Skeletal muscle satellite cell (primary cell): Measurements from ENCODE around the gene PDZD4.

Source experiments
- H3K27me3 ChIP-seq: 2 replicates; pipeline ENCODE4 v1.7.0; 2013; ENCODE audit warnings: low read length; ENCODE audit not compliant: control insufficient read depth, insufficient read depth
- H3K36me3 ChIP-seq: 2 replicates; pipeline ENCODE4 v1.7.0; 2013; ENCODE audit warnings: mild to moderate bottlenecking, control low read depth, low read length; ENCODE audit not compliant: insufficient read depth
- H3K4me1 ChIP-seq: 2 replicates; pipeline ENCODE4 v1.7.0; 2013; ENCODE audit warnings: low read length; ENCODE audit not compliant: control insufficient read depth, insufficient read depth
- H3K4me2 ChIP-seq: 2 replicates; pipeline ENCODE4 v1.7.0; 2013; ENCODE audit warnings: mild to moderate bottlenecking, low read length
- H3K4me3 ChIP-seq: 2 replicates; pipeline ENCODE4 v1.7.0; 2013; ENCODE audit warnings: low read length
- H3K9ac ChIP-seq: 2 replicates; pipeline ENCODE4 v1.7.0; 2013; ENCODE audit warnings: mild to moderate bottlenecking, low read depth, low read length, moderate library complexity
- H3K9me3 ChIP-seq: replicated peaks from 2 replicates; pipeline ENCODE4 v1.7.0; 2013; ENCODE audit warnings: mild to moderate bottlenecking, control low read depth, low read length

The PDZD4 gene

DNA sequence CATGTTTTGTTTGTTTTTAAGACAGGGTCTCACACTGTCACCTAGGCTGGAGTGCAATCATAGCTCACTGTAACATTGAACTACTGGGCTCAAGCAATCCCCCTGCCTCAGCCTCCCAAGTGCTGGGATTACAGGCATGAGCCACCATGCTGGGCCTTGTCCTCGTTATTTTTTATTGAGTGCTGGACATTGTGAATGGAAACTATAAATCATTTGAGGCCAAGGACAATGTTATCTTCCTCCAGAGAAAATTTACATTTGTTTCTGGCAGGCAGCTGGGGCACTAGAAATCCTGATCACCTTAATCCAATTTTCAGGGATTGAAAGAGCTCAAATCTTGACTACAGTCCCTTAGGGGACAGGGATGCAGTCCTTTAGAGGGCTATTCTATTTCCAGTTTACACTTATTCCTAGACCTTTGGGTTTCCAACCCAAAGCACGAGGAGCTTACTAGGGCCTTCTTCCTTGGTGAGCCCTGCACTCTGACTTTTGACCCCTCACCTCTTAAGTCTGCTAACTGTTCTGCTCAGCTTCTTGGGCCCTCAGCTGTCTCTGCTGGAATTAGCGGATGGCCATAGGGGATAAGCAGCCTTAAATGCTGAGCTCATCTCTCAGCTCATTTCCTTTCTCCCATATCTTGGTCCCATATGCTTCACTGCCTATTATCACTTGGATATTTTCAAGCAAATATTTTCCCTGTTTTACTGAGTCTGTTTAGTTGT, 23.0 kb upstream of the PDZD4 start:
- no peaks in the 10 kb centered on the region for H3K9me3 ChIP-seq
- no peaks in the 10 kb centered on the region for H3K36me3 ChIP-seq
- H3K27me3 ChIP-seq = peaks cover 29% of the 10 kb centered on the region

DNA sequence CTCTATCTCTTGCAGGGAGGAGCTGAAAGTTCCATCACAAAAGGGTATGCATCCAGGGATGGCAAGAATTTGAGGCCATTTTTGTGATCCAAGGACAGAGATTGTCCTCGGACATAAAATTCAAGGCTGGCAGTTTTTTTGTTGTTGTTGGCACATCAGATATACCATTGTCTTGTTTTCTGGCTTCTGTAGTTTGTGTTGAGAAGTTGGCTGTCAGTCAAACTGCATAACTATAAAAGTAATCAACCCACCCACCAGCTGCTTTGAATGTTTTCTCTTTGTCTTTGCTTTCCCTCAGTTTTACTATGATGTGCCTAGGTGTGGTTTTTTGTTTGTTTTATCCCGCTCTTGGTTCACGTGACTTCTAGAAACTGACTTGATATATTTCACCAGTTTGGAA, 21.6 kb upstream of the PDZD4 start:
- Histone ChIP-seq H3K9me3 (no peaks in the 10 kb centered on the region), H3K4me2 (no peak overlapping the region), H3K36me3 (no peaks in the 10 kb centered on the region), H3K27me3 (peaks cover 28% of the 10 kb centered on the region), H3K4me1 (no peaks in the 10 kb centered on the region), H3K9ac (no peak overlapping the region), H3K4me3 (no peak overlapping the region)

More for the DNA sequence above, 23.0 kb upstream of the PDZD4 start:
- no peaks in the 10 kb centered on the region for H3K4me1 ChIP-seq
- H3K4me3 ChIP-seq = no peak overlapping the region
- H3K9ac ChIP-seq = no peak overlapping the region
- no peak overlapping the region for H3K4me2 ChIP-seq

DNA sequence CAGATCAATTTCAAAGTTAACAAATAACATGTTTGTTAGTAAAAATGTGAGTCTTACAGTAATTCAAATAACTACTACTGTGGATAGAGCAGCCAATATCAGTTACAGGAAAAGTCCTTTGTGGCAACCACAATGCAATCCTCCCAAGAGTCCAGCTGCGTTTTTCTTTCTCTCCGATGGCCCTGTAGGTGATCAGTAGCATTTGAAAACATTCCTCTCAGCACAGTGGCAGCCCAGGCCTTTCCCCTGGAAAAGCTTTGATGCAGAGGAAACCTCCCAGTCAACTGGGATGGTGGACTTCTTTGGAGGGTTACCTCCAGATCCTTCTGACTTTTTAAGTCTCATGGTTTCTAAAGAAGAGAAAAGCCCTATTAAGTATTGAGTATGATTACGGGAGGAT, 18.0 kb upstream of the PDZD4 start:
- H3K27me3 ChIP-seq = peaks cover 40% of the 10 kb centered on the region
- no peak overlapping the region for H3K4me3 ChIP-seq
- no peaks in the 10 kb centered on the region for H3K4me1 ChIP-seq
- H3K36me3 ChIP-seq = no peaks in the 10 kb centered on the region
- H3K9me3 ChIP-seq = no peaks in the 10 kb centered on the region
- no peak overlapping the region for H3K4me2 ChIP-seq
- H3K9ac ChIP-seq = no peak overlapping the region

DNA sequence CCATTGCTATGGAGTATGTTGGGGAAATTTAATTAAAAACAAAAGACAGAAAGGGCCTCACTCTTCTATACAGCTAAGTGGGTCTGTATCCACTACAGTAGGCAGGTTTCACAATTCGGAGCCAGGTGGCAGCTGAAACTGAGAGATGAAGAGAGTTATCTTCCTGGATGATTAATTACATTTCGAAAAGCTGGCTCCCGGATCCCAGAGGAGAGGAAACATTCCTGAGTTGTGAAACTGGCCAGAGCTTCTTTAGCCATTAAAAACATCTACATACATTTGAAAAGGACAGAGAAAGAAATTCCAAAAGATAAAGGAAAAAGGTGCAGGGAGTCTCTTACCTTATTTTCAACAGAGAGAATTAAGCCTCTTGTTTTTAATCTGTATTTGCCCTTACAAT, 15.5 kb upstream of the PDZD4 start:
- H3K27me3 ChIP-seq = peaks cover 26% of the 10 kb centered on the region
- H3K4me2 ChIP-seq = no peak overlapping the region
- no peak overlapping the region for H3K4me3 ChIP-seq
- no peaks in the 10 kb centered on the region for H3K9me3 ChIP-seq
- no peaks in the 10 kb centered on the region for H3K4me1 ChIP-seq
- no peak overlapping the region for H3K9ac ChIP-seq
- no peaks in the 10 kb centered on the region for H3K36me3 ChIP-seq

DNA sequence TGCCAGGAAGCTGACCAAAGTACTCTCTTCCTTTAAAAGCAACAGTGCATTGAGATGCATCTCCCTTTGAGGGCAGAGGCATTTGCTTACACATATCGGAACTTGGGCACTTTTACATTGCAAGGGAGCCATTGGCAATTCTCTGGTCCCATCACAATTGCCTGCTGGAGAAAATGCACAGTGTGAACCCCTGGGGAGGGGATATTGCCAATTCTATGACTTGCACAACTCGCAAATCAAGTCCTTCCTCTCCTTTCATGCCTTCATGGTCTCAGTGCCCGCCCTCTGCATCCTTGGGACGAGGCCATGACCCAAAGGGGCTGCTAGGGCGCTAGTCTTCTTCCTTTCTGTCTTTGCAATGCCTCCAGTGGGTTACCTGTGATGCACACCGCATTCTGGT, 14.9 kb upstream of the PDZD4 start:
- no peaks in the 10 kb centered on the region for H3K9me3 ChIP-seq
- H3K4me1 ChIP-seq = no peaks in the 10 kb centered on the region
- no peaks in the 10 kb centered on the region for H3K36me3 ChIP-seq
- H3K27me3 ChIP-seq = peaks cover 25% of the 10 kb centered on the region
- H3K9ac ChIP-seq = no peak overlapping the region
- no peak overlapping the region for H3K4me2 ChIP-seq
- H3K4me3 ChIP-seq = no peak overlapping the region

DNA sequence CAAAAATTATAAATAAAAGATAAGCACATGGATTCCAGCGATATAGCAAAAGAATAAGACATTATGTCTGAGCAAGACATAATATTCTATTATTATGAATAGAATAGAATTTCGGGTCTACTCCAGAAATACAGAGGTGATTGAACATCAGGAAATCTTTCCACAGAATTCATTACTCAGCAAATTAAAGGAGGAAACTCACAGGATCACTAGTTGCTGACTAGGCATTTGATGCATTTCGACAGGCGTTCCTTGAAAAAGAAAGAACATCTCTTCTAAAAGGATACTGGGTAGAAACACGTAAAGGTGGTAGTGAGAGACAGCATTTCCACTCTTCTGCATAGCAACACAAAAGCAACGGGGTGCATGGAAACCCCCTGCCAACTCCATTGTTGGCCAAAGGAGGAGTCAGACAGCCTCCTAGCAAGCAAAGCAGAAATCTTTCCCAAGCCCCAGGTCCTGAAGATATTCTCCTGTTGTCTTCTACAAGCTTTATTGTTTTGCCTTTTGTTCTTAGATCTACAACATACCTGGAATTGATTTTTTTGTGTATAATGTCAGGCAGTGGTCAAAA, 14.3 kb upstream of the PDZD4 start:
- Histone ChIP-seq H3K27me3 (peaks cover 25% of the 10 kb centered on the region), H3K4me3 (no peak overlapping the region)

DNA sequence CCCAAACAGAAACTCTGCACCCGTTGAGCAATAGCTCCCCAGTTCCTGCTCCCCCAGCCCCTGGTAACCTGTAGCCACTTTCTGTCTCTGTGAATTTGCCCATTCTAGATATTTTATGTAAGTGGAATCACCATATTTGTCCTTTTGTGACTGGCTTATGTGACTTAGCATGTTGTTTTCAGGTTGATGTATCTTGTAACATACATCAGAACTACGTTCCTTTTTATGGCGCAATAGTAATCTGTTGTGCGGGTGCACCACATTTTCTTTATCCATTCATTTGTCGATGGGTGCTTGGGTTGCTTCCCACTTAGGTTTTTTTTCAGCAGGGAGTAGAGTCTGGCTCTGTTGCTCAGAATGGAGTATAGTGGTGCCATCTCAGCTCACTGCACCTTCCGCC, 6.6 kb upstream of the PDZD4 start:
- Histone ChIP-seq H3K9me3 (no peaks in the 10 kb centered on the region), H3K36me3 (no peaks in the 10 kb centered on the region), H3K4me3 (no peak overlapping the region), H3K9ac (no peak overlapping the region), H3K4me2 (no peak overlapping the region), H3K4me1 (no peaks in the 10 kb centered on the region), H3K27me3 (peaks cover 25% of the 10 kb centered on the region)

More for the DNA sequence above, 14.3 kb upstream of the PDZD4 start:
- Histone ChIP-seq H3K9ac (no peak overlapping the region), H3K4me2 (no peak overlapping the region), H3K9me3 (no peaks in the 10 kb centered on the region), H3K36me3 (no peaks in the 10 kb centered on the region), H3K4me1 (no peaks in the 10 kb centered on the region)

DNA sequence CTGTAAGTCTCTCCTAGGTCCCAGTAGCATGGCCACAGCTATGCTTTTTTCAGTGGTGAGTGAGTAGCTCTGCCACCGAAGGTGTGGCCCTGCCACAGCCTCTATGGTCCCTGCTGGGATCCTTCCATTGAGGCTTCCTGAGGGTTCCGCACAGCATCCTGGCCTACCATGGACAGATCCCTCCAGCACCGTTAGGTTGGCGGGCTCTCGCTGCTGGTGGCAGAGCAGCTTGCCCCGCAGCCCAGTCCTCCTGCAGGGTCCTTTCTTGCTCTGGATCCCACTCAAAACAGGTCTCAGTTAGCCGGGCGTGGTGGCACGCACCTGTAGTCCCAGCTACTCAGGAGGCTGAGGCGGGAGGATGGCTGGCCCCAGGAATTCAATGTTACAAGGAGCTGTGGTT, 2.4 kb upstream of the PDZD4 start:
- H3K4me3 ChIP-seq = no peak overlapping the region
- no peaks in the 10 kb centered on the region for H3K4me1 ChIP-seq
- no peaks in the 10 kb centered on the region for H3K9me3 ChIP-seq
- H3K9ac ChIP-seq = no peak overlapping the region
- no peaks in the 10 kb centered on the region for H3K36me3 ChIP-seq
- no peak overlapping the region for H3K4me2 ChIP-seq
- peaks cover 38% of the 10 kb centered on the region for H3K27me3 ChIP-seq

DNA sequence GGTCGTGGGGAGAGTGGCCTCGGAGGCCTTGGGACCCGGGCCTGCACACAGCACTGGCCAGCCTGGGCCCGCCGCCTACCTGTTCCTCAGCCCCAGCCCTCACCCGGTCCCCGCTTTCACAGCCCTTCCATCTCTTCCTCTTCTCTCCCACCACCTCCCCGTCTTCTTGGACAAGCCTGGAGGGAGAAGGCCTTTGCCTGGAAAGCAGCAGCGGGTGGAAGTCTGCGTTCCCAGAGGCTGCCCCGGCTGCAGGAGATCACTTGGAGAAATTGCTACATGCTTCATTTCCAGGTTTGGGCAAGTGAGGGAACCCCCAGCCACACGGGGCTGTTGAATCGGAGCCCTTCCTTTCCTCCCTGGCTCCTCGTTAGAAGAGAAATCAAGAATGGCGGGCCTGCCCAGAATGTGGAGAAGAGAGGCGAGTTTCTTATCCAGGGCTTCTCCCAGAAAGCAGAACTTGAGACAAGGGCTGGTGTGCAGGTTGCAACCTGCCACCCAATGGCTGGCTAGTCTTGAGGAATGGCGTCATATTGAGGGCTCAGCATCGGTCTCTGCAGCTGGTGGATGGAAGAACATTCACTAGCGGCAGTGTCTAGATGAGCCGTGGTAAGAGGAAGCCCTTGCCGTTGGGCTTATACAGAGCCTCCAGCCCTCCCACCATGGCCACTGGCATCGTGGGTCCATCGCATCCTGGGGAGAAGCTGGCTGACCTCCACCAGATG, 1.2 kb upstream of the PDZD4 start:
- Histone ChIP-seq H3K9ac (no peak overlapping the region), H3K27me3 (peaks cover 36% of the 10 kb centered on the region), H3K36me3 (no peaks in the 10 kb centered on the region), H3K4me2 (no peak overlapping the region), H3K4me1 (no peaks in the 10 kb centered on the region), H3K4me3 (no peak overlapping the region), H3K9me3 (no peaks in the 10 kb centered on the region)

DNA sequence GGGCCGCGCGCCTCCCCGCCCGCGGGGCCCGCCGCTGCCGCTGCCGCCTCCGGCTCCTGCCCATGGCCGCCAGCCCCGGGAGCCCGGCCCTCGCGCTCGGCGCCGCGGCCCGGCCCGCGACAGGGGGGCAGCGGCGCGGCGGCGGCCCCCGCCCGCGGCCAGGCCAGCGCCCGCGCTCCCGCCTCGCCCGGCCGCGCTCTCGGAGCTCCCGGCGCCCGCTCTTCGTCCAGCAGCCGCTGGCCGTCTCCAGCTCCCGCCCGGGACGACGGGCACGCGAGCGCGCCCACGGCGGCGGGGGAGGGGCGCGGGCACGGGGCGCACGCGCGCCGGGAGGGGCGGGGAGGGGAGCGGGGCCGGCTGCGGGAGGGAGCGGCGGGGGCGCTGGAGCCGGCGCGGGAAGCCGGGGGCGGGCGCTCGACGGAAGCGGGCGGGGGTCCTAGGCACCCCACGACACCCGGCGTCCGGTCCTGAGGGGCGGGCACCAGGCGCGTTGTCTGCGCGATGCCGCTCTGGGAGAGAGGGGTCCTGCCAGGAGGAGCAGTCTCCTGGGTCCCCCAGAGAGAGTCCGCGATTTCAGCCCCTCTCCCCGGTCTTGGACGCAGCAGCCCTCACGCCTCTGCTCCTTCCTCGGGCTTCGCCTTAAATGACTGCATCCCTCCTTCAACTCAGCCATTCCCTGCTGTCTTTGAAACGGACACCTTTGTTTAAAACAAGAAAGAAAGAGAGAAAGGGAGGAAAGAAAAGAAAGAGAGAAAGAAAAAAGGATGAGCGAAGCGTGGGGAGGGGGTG, 490 bp upstream of the PDZD4 start:
- H3K4me2 ChIP-seq = no peak overlapping the region
- H3K36me3 ChIP-seq = no peaks in the 10 kb centered on the region
- H3K4me1 ChIP-seq = no peaks in the 10 kb centered on the region
- H3K9me3 ChIP-seq = no peaks in the 10 kb centered on the region
- H3K4me3 ChIP-seq = no peak overlapping the region
- no peak overlapping the region for H3K9ac ChIP-seq
- peaks cover 36% of the 10 kb centered on the region for H3K27me3 ChIP-seq

DNA sequence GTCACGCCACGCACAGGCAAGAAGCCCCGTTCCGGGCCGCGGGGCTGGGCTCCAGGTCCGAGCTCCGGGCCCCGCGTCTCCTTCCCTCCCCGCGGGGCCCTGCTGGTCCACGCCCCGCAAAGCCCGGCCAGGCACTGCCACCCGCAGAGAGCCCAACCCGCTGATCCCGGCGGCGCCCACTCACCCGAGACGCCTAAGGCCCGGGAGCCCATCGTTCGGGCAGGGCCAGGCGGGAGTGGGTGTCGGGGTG, 870 bp downstream of the PDZD4 start:
- Histone ChIP-seq H3K9ac (no peak overlapping the region), H3K27me3 (peaks cover 36% of the 10 kb centered on the region), H3K4me3 (no peak overlapping the region), H3K4me2 (peak overlapping the region; percentile 37), H3K9me3 (no peaks in the 10 kb centered on the region), H3K4me1 (no peaks in the 10 kb centered on the region), H3K36me3 (no peaks in the 10 kb centered on the region)
